H1 (cell line): ENCODE measurements around the gene DGKI. TPM values are rescaled to one million over a fixed set of nuclear protein-coding genes. Genes with fewer than 3 reads are reported as not detected.

Experiments used
- CTCF ChIA-PET: fragments of 300-600 bp; sonication (Branson Sonifier 250); formaldehyde crosslinking; loops from one replicate; lab custom pipeline; 2021; ENCODE audit not compliant: partially characterized antibody; lab: Charles Lee
- POLR2A ChIA-PET: fragments of 300-600 bp; sonication (Branson Sonifier 250); formaldehyde crosslinking; loops from one replicate; lab custom pipeline; 2021; ENCODE audit warnings: inconsistent platforms; ENCODE audit not compliant: partially characterized antibody; lab: Charles Lee
- DNase-seq, 2 experiments: peaks; one replicate each; pipeline versions ENCODE4 v3.0.0 to v3.0.0-alpha.2; 2010 to 2022; ENCODE audit warnings: low spot score in 2 of 2, low read depth in 1 of 2, mixed read lengths in 1 of 2
- FAIRE-seq: peaks from 2 replicates; lab custom pipeline; 2011; peaks lifted over from hg19 to GRCh38; lab: Jason Lieb, UNC
- H2AFZ ChIP-seq: 2 replicates; pipeline ENCODE4 v1.8.1; 2012; ENCODE audit warnings: low read length, inconsistent platforms
- H2AK5ac ChIP-seq: 2 replicates; pipeline ENCODE4 v1.6.1; 2013; ENCODE audit warnings: low read depth, low read length
- H2BK120ac ChIP-seq: replicated peaks from 2 replicates; pipeline ENCODE3; 2013; ENCODE audit warnings: low read depth, low read length, inconsistent platforms
- H2BK12ac ChIP-seq: 2 replicates; pipeline ENCODE4 v1.6.1; 2013; ENCODE audit warnings: low read depth, low read length
- H2BK15ac ChIP-seq: 2 replicates; pipeline ENCODE4 v1.6.1; 2013; ENCODE audit warnings: low read length
- H2BK20ac ChIP-seq: 2 replicates; pipeline ENCODE4 v1.6.1; 2013; ENCODE audit warnings: low read length
- H2BK5ac ChIP-seq: 2 replicates; pipeline ENCODE4 v1.6.1; 2013; ENCODE audit warnings: low read depth, low read length
- H3K14ac ChIP-seq: 2 replicates; pipeline ENCODE4 v1.6.1; 2013; ENCODE audit warnings: inconsistent platforms; ENCODE audit not compliant: insufficient read length
- H3K18ac ChIP-seq: 2 replicates; pipeline ENCODE4 v1.6.1; 2013; ENCODE audit warnings: low read length; ENCODE audit errors: extremely low read depth
- H3K23ac ChIP-seq: 2 replicates; pipeline ENCODE4 v1.6.1; 2013; ENCODE audit warnings: inconsistent platforms; ENCODE audit not compliant: insufficient read length
- H3K23me2 ChIP-seq: 2 replicates; pipeline ENCODE4 v1.6.1; 2013; ENCODE audit warnings: low read depth, low read length
- H3K27ac ChIP-seq: 2 replicates; pipeline ENCODE4 v1.6.1; 2011; ENCODE audit warnings: low read depth, low read length, inconsistent platforms
- H3K27me3 ChIP-seq, 4 experiments: replicated peaks in 1 of 4; 1 replicate in 1 of 4; 2 replicates in 3 of 4; pipeline versions ENCODE4 v1.6.1 to v1.8.1; 2011 to 2013; ENCODE audit warnings: low read length in 3 of 4, mild to moderate bottlenecking in 3 of 4, inconsistent platforms in 2 of 4, mixed read lengths in 2 of 4, moderate library complexity in 1 of 4; ENCODE audit not compliant: control insufficient read depth in 3 of 4, insufficient read depth in 3 of 4; ENCODE audit errors: extremely low read depth in 1 of 4
- H3K36me3 ChIP-seq, 4 experiments: 2 replicates each; pipeline versions ENCODE4 v1.6.1 to v1.8.1; 2011 to 2013; ENCODE audit warnings: mild to moderate bottlenecking in 4 of 4, low read length in 3 of 4, moderate library complexity in 2 of 4, control low read depth in 1 of 4, inconsistent platforms in 1 of 4; ENCODE audit not compliant: insufficient read depth in 4 of 4, control insufficient read depth in 2 of 4
- H3K4ac ChIP-seq: replicated peaks from 2 replicates; pipeline ENCODE3; 2013; ENCODE audit warnings: low read length, low read depth, mixed read lengths, inconsistent platforms; ENCODE audit not compliant: insufficient read length
- H3K4me1 ChIP-seq, 4 experiments: replicated peaks in 1 of 4; 1 replicate in 1 of 4; 2 replicates in 3 of 4; pipeline versions ENCODE4 v1.6.1 to v1.8.1; 2011 to 2013; ENCODE audit warnings: low read length in 3 of 4, inconsistent platforms in 2 of 4, mixed read lengths in 1 of 4; ENCODE audit not compliant: insufficient read depth in 4 of 4, control insufficient read depth in 3 of 4
- H3K4me2 ChIP-seq, 2 experiments: 2 replicates each; pipeline versions ENCODE4 v1.6.1 to v1.8.1; 2011 to 2013; ENCODE audit warnings: low read depth in 2 of 2, low read length in 2 of 2, control low read depth in 1 of 2, inconsistent platforms in 1 of 2, mild to moderate bottlenecking in 1 of 2; ENCODE audit not compliant: insufficient read depth in 1 of 2
- H3K4me3 ChIP-seq, 4 experiments: fragments of 200-600, 300-600 bp in 1 of 4; sonication (generic), shearing (Covaris generic), sonication (Bioruptor Twin) in 1 of 4; 2 replicates each; pipeline versions ENCODE4 v1.5.1 to v1.8.1; 2011 to 2016; ENCODE audit warnings: low read length in 4 of 4, low read depth in 3 of 4, control low read depth in 2 of 4, inconsistent platforms in 2 of 4, mild to moderate bottlenecking in 2 of 4, mixed read lengths in 1 of 4, moderate library complexity in 1 of 4; ENCODE audit not compliant: insufficient read depth in 2 of 4; ENCODE audit errors: extremely low read depth in 1 of 4
- H3K56ac ChIP-seq: replicated peaks from 2 replicates; pipeline ENCODE3; 2013; ENCODE audit warnings: low read depth, mild to moderate bottlenecking, mixed read lengths, low read length, inconsistent platforms; ENCODE audit not compliant: insufficient read length
- H3K79me1 ChIP-seq: 2 replicates; pipeline ENCODE4 v1.6.1; 2013; ENCODE audit warnings: low read depth, low read length, control low read depth
- H3K79me2 ChIP-seq, 2 experiments: 2 replicates each; pipeline versions ENCODE4 v1.6.1 to v1.8.1; 2012 to 2013; ENCODE audit warnings: low read length in 2 of 2, mild to moderate bottlenecking in 2 of 2, inconsistent platforms in 1 of 2; ENCODE audit not compliant: insufficient read depth in 2 of 2, control insufficient read depth in 1 of 2
- H3K9ac ChIP-seq, 4 experiments: replicated peaks in 1 of 4; 1 replicate in 1 of 4; 2 replicates in 3 of 4; pipeline versions ENCODE4 v1.6.1 to v1.8.1; 2011 to 2013; ENCODE audit warnings: low read depth in 3 of 4, low read length in 3 of 4, control low read depth in 2 of 4, mild to moderate bottlenecking in 2 of 4, moderate library complexity in 2 of 4, inconsistent platforms in 1 of 4; ENCODE audit errors: extremely low read depth in 1 of 4
- H3K9me3 ChIP-seq, 2 experiments: 2 replicates each; pipeline versions ENCODE4 v1.6.1 to v1.8.1; 2012 to 2013; ENCODE audit warnings: mild to moderate bottlenecking in 2 of 2, moderate library complexity in 2 of 2, control low read depth in 1 of 2, inconsistent platforms in 1 of 2, low read depth in 1 of 2, low read length in 1 of 2, mixed read lengths in 1 of 2; ENCODE audit not compliant: insufficient read depth in 2 of 2
- H4K20me1 ChIP-seq, 2 experiments: replicated peaks in 1 of 2; 2 replicates each; pipeline versions ENCODE3 to v1.8.1; 2011 to 2013; ENCODE audit warnings: inconsistent platforms in 2 of 2, low read length in 2 of 2, mild to moderate bottlenecking in 1 of 2; ENCODE audit not compliant: insufficient read depth in 2 of 2, control insufficient read depth in 1 of 2
- H4K5ac ChIP-seq: 2 replicates; pipeline ENCODE4 v1.6.1; 2013; ENCODE audit warnings: low read length, low read depth, mixed read lengths, inconsistent platforms; ENCODE audit not compliant: insufficient read length
- H4K8ac ChIP-seq: 2 replicates; pipeline ENCODE4 v1.8.0; 2013; ENCODE audit warnings: mild to moderate bottlenecking, moderate library complexity, low read length, inconsistent platforms; ENCODE audit not compliant: insufficient read depth; ENCODE audit errors: extremely low read depth
- H4K91ac ChIP-seq: replicated peaks from 2 replicates; pipeline ENCODE3; 2013; ENCODE audit warnings: low read length, mixed read lengths, inconsistent platforms; ENCODE audit not compliant: insufficient read length
- CBX8 ChIP-seq: fragments of 300-800, 300-1000 bp; sonication (generic); IDR thresholded peaks from 2 replicates; pipeline ENCODE4 v1.7.1; 2016; ENCODE audit warnings: low read depth, low read length, borderline replicate concordance
- WGBS, 2 experiments: shearing (Covaris generic) in 1 of 2; methylation state at CpG; one replicate each; pipeline versions ENCODE4 v1.1.6 to v1.1.7; 2013 to 2015; ENCODE audit warnings: low lambda C conversion rate in 2 of 2, mixed read lengths in 2 of 2, inconsistent platforms in 1 of 2, low coverage in 1 of 2, missing lambda C conversion rate in 1 of 2; ENCODE audit not compliant: insufficient replicate concordance in 2 of 2, insufficient coverage in 1 of 2, insufficient read length in 1 of 2; ENCODE audit errors: extremely low coverage in 1 of 2, missing lambda C conversion rate in 1 of 2; 5-methylcytosine and 5-hydroxymethylcytosine counted together
- polyA plus RNA-seq, 7 experiments: library from polyadenylated mRNA; depleted of rRNA in 3 of 7; stranded (reverse) in 5 of 7; unstranded in 2 of 7; fragments of >200 nt in 5 of 7; fragments of 200-250 nt in 2 of 7; gene quantifications; 1 replicate in 5 of 7; 2 replicates in 1 of 7; 4 replicates in 1 of 7; pipeline versions ENCODE4 v1.2.1 to v1.2.3, GENCODE V29; 2011 to 2013; ENCODE audit warnings: missing spikeins in 2 of 7, mixed read lengths in 2 of 7
- total RNA-seq: library from RNA; stranded (reverse); fragmentation: NEBNext Ultra II Directional; extraction: Animal tissue kit (Norgen Biotek cat#: 25700); gene quantifications from 2 replicates; pipeline ENCODE4 v1.2.1, GENCODE V29; 2021

The DGKI gene
- total and polyA plus RNA-seq, 2 of the 8 experiments (the other 6 are each of a cell fraction or from before 2014, with no cell fraction given), result 0.20 to 0.71 TPM

- Histone ChIP-seq H2BK12ac (no peak overlapping the region), H3K27me3 (no peaks in the 10 kb centered on the region), H2BK120ac (no peak overlapping the region), H3K4me3 (no peak overlapping the region), H2BK5ac (no peak overlapping the region), H3K4me2 (no peak overlapping the region), H2AK5ac (no peak overlapping the region), H3K9ac (no peak overlapping the region), H4K8ac (no peak overlapping the region), H3K4ac (no peak overlapping the region), H4K5ac (no peak overlapping the region), H2BK20ac (no peak overlapping the region), H2AFZ (0 out of 2 replicates have a peak overlapping the region, but pooled peaks have one; percentile 74), H2BK15ac (no peak overlapping the region), H3K79me1 (no peaks in the 10 kb centered on the region), H3K27ac (no peak overlapping the region), H3K9me3 (no peaks in the 10 kb centered on the region), H3K56ac (no peak overlapping the region), H4K20me1 (no peaks in the 10 kb centered on the region), H3K79me2 (no peaks in the 10 kb centered on the region), H4K91ac (no peak overlapping the region), H3K23me2 (no peaks in the 10 kb centered on the region), H3K36me3 (no peaks in the 10 kb centered on the region), H3K23ac (no peak overlapping the region), H3K18ac (no peak overlapping the region), H3K14ac (no peak overlapping the region), H3K4me1 (peaks cover 0 to 14% (median 12%) of the 10 kb centered on the region in 4 experiments; a peak in 5 of 7 replicates)
- ChIA-PET CTCF (interaction anchor here (0.6 to 8.4 kb wide), 60 partner anchors 8 to 1796 kb away, joined by 3 to 45 read pairs (median 6); partner anchors contain the start of gene DGKI), POLR2A (no interaction called here)
- FAIRE-seq (no peak), DNase-seq (no peak)
- TF ChIP-seq CBX8, result no peak
- 84% methylated on average over 6 of the region's 6 CpGs; no CpG with 5 or more reads in 1 of the 2 experiments for WGBS, 2 experiments
Measured at GRCh38 chr7:137655804-137656203, 191.0 kb downstream of the DGKI start.
